K562 (cell line): ENCODE measurements around the gene BIVM. TPM values are rescaled to one million over a fixed set of nuclear protein-coding genes. Genes with fewer than 3 reads are reported as not detected.

Experiments
- EGR1 ChIP-seq: fragments of 450-650 bp; conservative IDR thresholded peaks from 2 replicates; pipeline ENCODE4 v1.6.1; 2017; ENCODE audit warnings: mild to moderate bottlenecking
- ETS2 ChIP-seq: IDR thresholded peaks from 2 replicates; pipeline ENCODE4 v1.6.1; 2016; ENCODE audit warnings: borderline replicate concordance, missing genetic modification characterization, mild to moderate bottlenecking, moderate library complexity, missing compliant biosample characterization; ENCODE audit not compliant: poor library complexity, severe bottlenecking
- GATAD2A ChIP-seq: fragments of 450-650 bp; IDR thresholded peaks from 2 replicates; pipeline ENCODE4 v1.6.1; 2017
- HMBOX1 ChIP-seq: sonication (generic); IDR thresholded peaks from 2 replicates; pipeline ENCODE4 v1.6.1; 2016
- HNRNPL ChIP-seq: fragments of 200-400 bp; formaldehyde crosslinking; IDR thresholded peaks from 2 replicates; pipeline ENCODE4 v1.6.1; 2017; ENCODE audit warnings: low read depth, mild to moderate bottlenecking, low read length
- MYC ChIP-seq, 2 experiments: fragments of 250-450 bp in 1 of 2; sonication (Bioruptor Pico) in 1 of 2; IDR thresholded peaks; 2 replicates each; pipeline versions ENCODE4 v1.5.1 to v1.6.1; 2012 to 2021; ENCODE audit warnings: low read depth in 2 of 2, borderline replicate concordance in 1 of 2, improper control_type of control experiment in 1 of 2, low read length in 1 of 2, mild to moderate bottlenecking in 1 of 2, moderate library complexity in 1 of 2
- NEUROD1 ChIP-seq: fragments of 150-350 bp; IDR thresholded peaks from 2 replicates; pipeline ENCODE4 v1.6.1; 2014; ENCODE audit warnings: borderline replicate concordance, low read length, low read depth; ENCODE audit not compliant: partially characterized antibody
- PCBP1 ChIP-seq: fragments of 200-400 bp; formaldehyde crosslinking; IDR thresholded peaks from 2 replicates; pipeline ENCODE4 v1.6.1; 2018; ENCODE audit warnings: mild to moderate bottlenecking, low read depth, low read length; ENCODE audit not compliant: poor library complexity, severe bottlenecking
- REST ChIP-seq, 2 experiments: fragments of 450-650 bp; formaldehyde crosslinking in 1 of 2; IDR thresholded peaks; 2 replicates each; pipeline versions ENCODE4 v1.4.0 to v1.6.1; 2014 to 2020; ENCODE audit warnings: mild to moderate bottlenecking in 2 of 2, borderline replicate concordance in 1 of 2, low read depth in 1 of 2
- SMARCC2 ChIP-seq: fragments of 450-650 bp; IDR thresholded peaks from 2 replicates; pipeline ENCODE4 v1.6.1; 2017; ENCODE audit warnings: antibody characterized with exemption, moderate library complexity, mild to moderate bottlenecking, low read depth
- TRIM25 ChIP-seq: fragments of 450-650 bp; IDR thresholded peaks from 2 replicates; pipeline ENCODE4 v1.7.0; 2016; ENCODE audit warnings: borderline replicate concordance
- polyA plus RNA-seq, 8 experiments: library from polyadenylated mRNA; depleted of rRNA in 4 of 8; stranded (reverse) in 5 of 8; unstranded in 3 of 8; fragments of >200 nt; fragmentation: Nextera tagmentation in 2 of 8; fragmentation: Illumina TruSeq in 1 of 8; extraction: Ambion mirVana in 2 of 8; extraction: Trizol in 1 of 8; gene quantifications; 2 replicates each; pipeline versions ENCODE4 v1.2.1 to v1.2.3, GENCODE V29; 2011 to 2014; ENCODE audit warnings: inconsistent platforms in 1 of 8, missing spikeins in 1 of 8
- total RNA-seq, 7 experiments: library from RNA; depleted of rRNA in 6 of 7; stranded (reverse); fragments of >200 nt in 6 of 7; fragmentation: Illumina TruSeq in 2 of 7; extraction: Trizol in 2 of 7; gene quantifications; 2 replicates each; pipeline versions ENCODE4 v1.2.1 to v1.2.3, GENCODE V29; 2011 to 2021; ENCODE audit warnings: low replicate concordance in 1 of 7
- TF ChIP-seq, protein P1 (sequence below), 3 experiments: IDR thresholded peaks in 2 of 3; conservative IDR thresholded peaks in 1 of 3; 2 replicates each; pipeline ENCODE4 v1.5.1; 2011 to 2012; ENCODE audit warnings: low read length in 3 of 3, mild to moderate bottlenecking in 3 of 3, control low read depth in 2 of 3, improper control_type of control experiment in 1 of 3, inconsistent platforms in 1 of 3, low read depth in 1 of 3, mixed read lengths in 1 of 3, moderate library complexity in 1 of 3; ENCODE audit not compliant: insufficient read depth in 2 of 3

The BIVM gene
- total and polyA plus RNA-seq, 9 of the 15 experiments (the other 6 are each of a cell fraction or from before 2014, with no cell fraction given) = 3.6 to 23.1 (median 16.8) TPM

GRCh38 chr13:102800145-102801041 is 1.5 kb downstream of the BIVM start (continued):
- peak; percentile 37; the same call in 1 of the 2 replicates for TF ChIP-seq REST (IDR thresholded peaks at IDR 0.05; ENCODE audit: borderline replicate concordance)
- no peak for TF ChIP-seq REST (CRISPR knock-in tag; IDR thresholded peaks at IDR 0.05; ENCODE audit: low read depth)
- no peak for TF ChIP-seq ETS2
- no peak for TF ChIP-seq EGR1
- no peak for TF ChIP-seq NEUROD1
- no peak for TF ChIP-seq TRIM25
- no peak for TF ChIP-seq PCBP1
- no peak for TF ChIP-seq HNRNPL
- no peak for TF ChIP-seq GATAD2A
- TF ChIP-seq MYC (IDR thresholded peaks at IDR 0.05; ENCODE audit: low read depth, low read length) = peak; percentile 51; the same call in 1 of the 2 replicates
- no peak for TF ChIP-seq MYC (CRISPR knock-in tag; IDR thresholded peaks at IDR 0.05; ENCODE audit: borderline replicate concordance, low read depth)
- TF ChIP-seq SMARCC2 = no peak
- TF ChIP-seq, protein P1, sequence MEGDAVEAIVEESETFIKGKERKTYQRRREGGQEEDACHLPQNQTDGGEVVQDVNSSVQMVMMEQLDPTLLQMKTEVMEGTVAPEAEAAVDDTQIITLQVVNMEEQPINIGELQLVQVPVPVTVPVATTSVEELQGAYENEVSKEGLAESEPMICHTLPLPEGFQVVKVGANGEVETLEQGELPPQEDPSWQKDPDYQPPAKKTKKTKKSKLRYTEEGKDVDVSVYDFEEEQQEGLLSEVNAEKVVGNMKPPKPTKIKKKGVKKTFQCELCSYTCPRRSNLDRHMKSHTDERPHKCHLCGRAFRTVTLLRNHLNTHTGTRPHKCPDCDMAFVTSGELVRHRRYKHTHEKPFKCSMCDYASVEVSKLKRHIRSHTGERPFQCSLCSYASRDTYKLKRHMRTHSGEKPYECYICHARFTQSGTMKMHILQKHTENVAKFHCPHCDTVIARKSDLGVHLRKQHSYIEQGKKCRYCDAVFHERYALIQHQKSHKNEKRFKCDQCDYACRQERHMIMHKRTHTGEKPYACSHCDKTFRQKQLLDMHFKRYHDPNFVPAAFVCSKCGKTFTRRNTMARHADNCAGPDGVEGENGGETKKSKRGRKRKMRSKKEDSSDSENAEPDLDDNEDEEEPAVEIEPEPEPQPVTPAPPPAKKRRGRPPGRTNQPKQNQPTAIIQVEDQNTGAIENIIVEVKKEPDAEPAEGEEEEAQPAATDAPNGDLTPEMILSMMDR (IDR thresholded peaks at IDR 0.05 in 2 of 3, conservative IDR thresholded peaks at IDR 0.05 in 1 of 3; ENCODE audit: insufficient read depth in 2 of 3, low read depth in 1 of 3, low read length in 3 of 3) = peak; percentile 59 to 75 (median 66)
- no peak for TF ChIP-seq HMBOX1
